HepG2 (cell line): Measurements from ENCODE around the gene KDM8. TPM values are rescaled to one million over a fixed set of nuclear protein-coding genes. Genes with fewer than 3 reads are reported as not detected.

Source experiments
- AHDC1 ChIP-seq: sonication (generic); formaldehyde crosslinking; IDR thresholded peaks from 2 replicates; pipeline ENCODE4 v1.5.1; 2020; ENCODE audit warnings: mild to moderate bottlenecking, missing genetic modification reagents, borderline replicate concordance
- CCDC6 ChIP-seq: sonication (generic); formaldehyde crosslinking; IDR thresholded peaks from 2 replicates; pipeline ENCODE4 v1.8.1; 2022; ENCODE audit warnings: mild to moderate bottlenecking, missing genetic modification reagents, moderate library complexity
- DBP ChIP-seq: sonication (generic); formaldehyde crosslinking; IDR thresholded peaks from 2 replicates; pipeline ENCODE4 v1.4.0; 2020; ENCODE audit warnings: missing genetic modification reagents; ENCODE audit errors: not compliant biosample characterization
- DNMT3B ChIP-seq: conservative IDR thresholded peaks from 2 replicates; pipeline ENCODE4 v1.6.1; 2016; ENCODE audit warnings: missing biosample characterization, control low read depth
- FOXJ3 ChIP-seq: sonication (generic); formaldehyde crosslinking; IDR thresholded peaks from 2 replicates; pipeline ENCODE4 v1.4.0; 2020; ENCODE audit warnings: missing genetic modification reagents, mild to moderate bottlenecking, borderline replicate concordance
- FOXO1 ChIP-seq: sonication (generic); formaldehyde crosslinking; IDR thresholded peaks from 2 replicates; pipeline ENCODE4 v1.4.0; 2020; ENCODE audit warnings: missing genetic modification reagents
- HOXA9 ChIP-seq: sonication (generic); formaldehyde crosslinking; IDR thresholded peaks from 2 replicates; pipeline ENCODE4 v1.8.1; 2022; ENCODE audit warnings: missing genetic modification reagents, mild to moderate bottlenecking, moderate library complexity, borderline replicate concordance
- IKZF5 ChIP-seq: IDR thresholded peaks from 2 replicates; pipeline ENCODE4 v1.6.1; 2018; ENCODE audit warnings: missing genetic modification reagents, mild to moderate bottlenecking, missing compliant biosample characterization
- LCORL ChIP-seq, 2 experiments: fragments of 450-650 bp in 1 of 2; sonication (generic) in 1 of 2; formaldehyde crosslinking in 1 of 2; IDR thresholded peaks; 2 replicates each; pipeline versions ENCODE4 v1.5.0 to v1.6.1; 2017 to 2020; ENCODE audit warnings: antibody characterized with exemption in 1 of 2, missing genetic modification reagents in 1 of 2
- MAFG ChIP-seq: sonication (generic); formaldehyde crosslinking; IDR thresholded peaks from 2 replicates; pipeline ENCODE4 v1.5.1; 2020; ENCODE audit warnings: mild to moderate bottlenecking, missing genetic modification reagents
- MXD4 ChIP-seq: IDR thresholded peaks from 2 replicates; pipeline ENCODE4 v1.6.1; 2016; ENCODE audit warnings: mild to moderate bottlenecking, missing biosample characterization, missing genetic modification reagents
- NCOA1 ChIP-seq: sonication (generic); formaldehyde crosslinking; IDR thresholded peaks from 2 replicates; pipeline ENCODE4 v1.9.0; 2021; ENCODE audit warnings: missing genetic modification reagents
- NFYC ChIP-seq: IDR thresholded peaks from 2 replicates; pipeline ENCODE4 v1.6.1; 2016; ENCODE audit warnings: missing genetic modification reagents, missing compliant biosample characterization
- SMC3 ChIP-seq: IDR thresholded peaks from 2 replicates; pipeline ENCODE4 v1.6.1; 2011; ENCODE audit warnings: low read length, improper control_type of control experiment
- ZNF326 ChIP-seq: sonication (generic); formaldehyde crosslinking; IDR thresholded peaks from 2 replicates; pipeline ENCODE4 v1.4.0; 2020; ENCODE audit warnings: missing genetic modification reagents, borderline replicate concordance
- ZNF383 ChIP-seq: sonication (generic); formaldehyde crosslinking; IDR thresholded peaks from 2 replicates; pipeline ENCODE4 v1.4.0; 2020; ENCODE audit warnings: missing genetic modification reagents, mild to moderate bottlenecking, borderline replicate concordance
- ZNF572 ChIP-seq: sonication (generic); formaldehyde crosslinking; IDR thresholded peaks from 2 replicates; pipeline ENCODE4 v1.5.1; 2020; ENCODE audit warnings: mild to moderate bottlenecking, missing genetic modification reagents
- polyA plus RNA-seq, 8 experiments: library from polyadenylated mRNA; depleted of rRNA in 3 of 8; stranded (reverse) in 7 of 8; unstranded in 1 of 8; fragments of >200 nt; fragmentation: Illumina TruSeq in 4 of 8; extraction: Trizol in 4 of 8; gene quantifications; 2 replicates each; pipeline versions ENCODE4 v1.2.1 to v1.2.3, GENCODE V29; 2011 to 2016; ENCODE audit warnings: low read depth in 4 of 8, missing spikeins in 1 of 8, mixed read lengths in 1 of 8; ENCODE audit not compliant: insufficient read depth in 1 of 8
- total RNA-seq, 5 experiments: library from RNA; depleted of rRNA; stranded (reverse); fragments of >200 nt; fragmentation: Illumina TruSeq; extraction: Trizol; gene quantifications; 2 replicates each; pipeline ENCODE4 v1.2.3, GENCODE V29; 2016; ENCODE audit warnings: low read depth in 1 of 5
- TF ChIP-seq, protein P1 (sequence below): sonication (generic); formaldehyde crosslinking; IDR thresholded peaks from 2 replicates; pipeline ENCODE4 v1.4.0; 2020; ENCODE audit warnings: mild to moderate bottlenecking, low read depth, missing genetic modification reagents

KDM8 gene
- total and polyA plus RNA-seq, 2 of the 13 experiments (the other 11 are each of a cell fraction or from before 2014, with no cell fraction given), result 3.3 to 8.6 TPM

GRCh38 chr16:27264151-27264550, 60.8 kb downstream of the KDM8 start (continued):
- TF ChIP-seq NCOA1 (CRISPR knock-in tag) (no peak), FOXJ3 (CRISPR knock-in tag) (0 out of 2 replicates have a peak, but pooled peaks have one; percentile 30), MXD4 (CRISPR knock-in tag) (no peak), ZNF572 (CRISPR knock-in tag) (no peak), MAFG (CRISPR knock-in tag) (no peak), FOXO1 (peak; percentile 65; the same call in 1 of the 2 replicates), SMC3 (peak; percentile 8; the same call in 1 of the 2 replicates), DNMT3B (peak; percentile 56; the same call in 1 of the 2 replicates), CCDC6 (no peak), AHDC1 (CRISPR knock-in tag) (peak; percentile 74), ZNF383 (CRISPR knock-in tag) (no peak), DBP (no peak), LCORL (IDR thresholded peaks at IDR 0.05) (peak; percentile 78; the same call in 1 of the 2 replicates), LCORL (CRISPR knock-in tag; IDR thresholded peaks at IDR 0.05) (peak; percentile 89), IKZF5 (0 out of 2 replicates have a peak, but pooled peaks have one; percentile 44), HOXA9 (CRISPR knock-in tag) (no peak), ZNF326 (CRISPR knock-in tag) (no peak), NFYC (CRISPR knock-in tag) (peak; percentile 18; the same call in 1 of the 2 replicates)
- TF ChIP-seq, protein P1, sequence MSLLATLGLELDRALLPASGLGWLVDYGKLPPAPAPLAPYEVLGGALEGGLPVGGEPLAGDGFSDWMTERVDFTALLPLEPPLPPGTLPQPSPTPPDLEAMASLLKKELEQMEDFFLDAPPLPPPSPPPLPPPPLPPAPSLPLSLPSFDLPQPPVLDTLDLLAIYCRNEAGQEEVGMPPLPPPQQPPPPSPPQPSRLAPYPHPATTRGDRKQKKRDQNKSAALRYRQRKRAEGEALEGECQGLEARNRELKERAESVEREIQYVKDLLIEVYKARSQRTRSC (CRISPR knock-in tag), result no peak
